ENCODE data around the gene ATXN7.
A peak's percentile ranks its signal among the peaks of the same experiment; 100 is the strongest.

ATXN7 gene

DNA sequence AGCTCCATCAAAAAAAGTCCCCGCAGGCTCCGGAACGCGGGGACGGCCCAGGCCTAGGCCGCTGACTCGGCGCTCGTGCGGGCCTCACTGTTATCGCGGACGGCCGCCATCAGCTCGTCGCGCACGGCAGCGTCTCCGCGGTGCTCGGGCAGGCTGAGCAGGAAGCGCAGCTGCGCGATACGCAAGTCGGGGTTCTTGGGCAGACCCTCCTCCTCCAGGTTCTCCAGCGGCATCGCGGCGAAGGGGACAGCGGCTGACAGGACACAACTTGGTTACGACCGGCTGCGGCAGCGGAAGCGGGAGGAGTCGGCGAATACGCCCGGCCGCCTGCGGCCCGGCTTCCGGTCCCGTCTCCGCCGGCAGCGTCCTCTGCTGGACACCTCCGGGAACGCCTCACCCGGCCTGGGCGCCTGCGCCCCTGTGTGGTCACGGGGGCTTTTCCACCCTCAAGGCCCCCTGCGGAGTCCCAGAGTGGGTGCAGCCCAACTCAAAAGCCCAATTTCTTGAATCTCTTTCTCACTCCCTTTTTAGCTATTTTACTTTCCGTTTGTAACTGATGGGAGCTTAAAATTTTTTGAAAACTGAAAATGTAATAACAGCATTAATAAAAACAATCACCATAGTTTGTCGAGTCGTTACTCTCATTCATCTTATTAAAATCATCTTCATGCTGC lies 159.7 kb downstream of the ATXN7 start, which contains the start of gene PSMD6:
TSS of gene PSMD6 (minus strand) at position 308 of the 674 bp plus-strand sequence. CDS start at position 233, 75 bp downstream.
- H3K9ac ChIP-seq (ENCODE audit: low read depth in 1 of 2, low read length in 2 of 2) = peak within 1 kb of the TSS; percentile 92 to 94
- H3K27me3 ChIP-seq (ENCODE audit: control insufficient read depth in 2 of 2, insufficient read depth in 2 of 2, low read length in 2 of 2) = peaks cover 0 to 5% of the 10 kb centered on the region in 2 donors
- no peaks in the 10 kb centered on the region for H3K9me3 ChIP-seq (ENCODE audit: control insufficient read depth in 2 of 2, low read length in 2 of 2)
- H3K4me1 ChIP-seq (ENCODE audit: control insufficient read depth in 2 of 2, insufficient read depth in 2 of 2, low read length in 2 of 2) = peaks cover 8 to 9% of the 10 kb centered on the region in 2 donors
- peak within 1 kb of the TSS; percentile 81 to 84 for H3K27ac ChIP-seq (ENCODE audit: low read depth in 2 of 2, low read length in 2 of 2)
- peak within 1 kb of the TSS; percentile 92 to 96 for H3K4me3 ChIP-seq (ENCODE audit: low read length in 2 of 2)
- peaks cover 6 to 17% of the 10 kb centered on the region in 2 donors for H3K36me3 ChIP-seq (ENCODE audit: control insufficient read depth in 2 of 2, insufficient read depth in 2 of 2, low read length in 2 of 2)

DNA sequence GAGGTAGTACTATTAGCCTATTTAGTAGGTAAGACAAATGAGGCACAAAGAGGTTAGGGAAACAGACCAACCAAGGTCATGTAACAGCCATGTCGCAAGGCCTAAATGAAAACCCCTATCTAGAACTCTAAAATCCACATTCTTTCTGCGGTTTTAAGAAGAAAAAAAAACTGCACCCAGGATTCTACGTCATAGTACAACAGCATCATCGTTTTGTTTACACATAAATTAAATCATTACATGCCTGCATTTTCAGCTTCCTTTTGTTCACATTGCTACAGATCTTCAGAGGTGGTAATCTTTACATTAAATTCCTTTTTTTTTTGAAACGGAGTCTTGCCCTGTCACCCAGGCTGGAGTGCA lies 160.2 kb downstream of the ATXN7 start:
- peak overlapping the region; percentile 92 to 96 for H3K4me3 ChIP-seq (ENCODE audit: low read length in 2 of 2)
- H3K27ac ChIP-seq (ENCODE audit: low read depth in 2 of 2, low read length in 2 of 2) = no peak overlapping the region
- peaks cover 0 to 5% of the 10 kb centered on the region in 2 donors for H3K27me3 ChIP-seq (ENCODE audit: control insufficient read depth in 2 of 2, insufficient read depth in 2 of 2, low read length in 2 of 2)
- peaks cover 1 to 11% of the 10 kb centered on the region in 2 donors for H3K36me3 ChIP-seq (ENCODE audit: control insufficient read depth in 2 of 2, insufficient read depth in 2 of 2, low read length in 2 of 2)
- H3K9ac ChIP-seq (ENCODE audit: low read depth in 1 of 2, low read length in 2 of 2) = peak overlapping the region in 1 of 2 donors; percentile 94
- H3K9me3 ChIP-seq (ENCODE audit: control insufficient read depth in 2 of 2, low read length in 2 of 2) = no peaks in the 10 kb centered on the region
- H3K4me1 ChIP-seq (ENCODE audit: control insufficient read depth in 2 of 2, insufficient read depth in 2 of 2, low read length in 2 of 2) = peaks cover 8 to 9% of the 10 kb centered on the region in 2 donors

DNA sequence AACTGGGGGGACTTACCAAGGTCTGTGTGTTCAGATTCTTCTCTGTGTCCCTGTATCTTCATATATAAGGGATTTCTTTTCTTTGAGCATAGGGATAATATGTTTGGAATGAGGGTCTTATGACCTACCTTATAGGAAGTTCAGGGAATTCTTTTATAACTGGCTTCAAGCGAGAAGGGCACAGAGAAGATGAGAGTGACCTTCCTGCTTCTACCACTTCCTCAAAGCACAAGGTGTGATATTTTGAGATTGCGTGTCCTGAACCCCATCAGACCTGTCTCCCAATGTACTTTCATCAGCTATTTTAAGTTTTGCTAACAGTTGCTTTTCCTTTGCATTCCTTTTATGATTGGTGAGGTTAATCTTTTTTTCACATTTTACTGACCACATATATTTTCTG lies 162.7 kb downstream of the ATXN7 start:
- Histone ChIP-seq H3K4me3 (ENCODE audit: low read length in 2 of 2) (no peak overlapping the region), H3K27me3 (ENCODE audit: control insufficient read depth in 2 of 2, insufficient read depth in 2 of 2, low read length in 2 of 2) (peaks cover 2 to 12% of the 10 kb centered on the region in 2 donors), H3K9me3 (ENCODE audit: control insufficient read depth in 2 of 2, low read length in 2 of 2) (no peaks in the 10 kb centered on the region), H3K27ac (ENCODE audit: low read depth in 2 of 2, low read length in 2 of 2) (no peak overlapping the region), H3K9ac (ENCODE audit: low read depth in 1 of 2, low read length in 2 of 2) (no peak overlapping the region), H3K4me1 (ENCODE audit: control insufficient read depth in 2 of 2, insufficient read depth in 2 of 2, low read length in 2 of 2) (peaks cover 11 to 12% of the 10 kb centered on the region in 2 donors), H3K36me3 (ENCODE audit: control insufficient read depth in 2 of 2, insufficient read depth in 2 of 2, low read length in 2 of 2) (peaks cover 0 to 1% of the 10 kb centered on the region in 2 donors)

- H3K27me3 ChIP-seq (ENCODE audit: control insufficient read depth in 2 of 2, insufficient read depth in 2 of 2, low read length in 2 of 2) = peaks cover 2 to 12% of the 10 kb centered on the region in 2 donors
- no peaks in the 10 kb centered on the region for H3K36me3 ChIP-seq (ENCODE audit: control insufficient read depth in 2 of 2, insufficient read depth in 2 of 2, low read length in 2 of 2)
- H3K9ac ChIP-seq (ENCODE audit: low read depth in 1 of 2, low read length in 2 of 2) = no peak overlapping the region
- no peaks in the 10 kb centered on the region for H3K9me3 ChIP-seq (ENCODE audit: control insufficient read depth in 2 of 2, low read length in 2 of 2)
- H3K4me1 ChIP-seq (ENCODE audit: control insufficient read depth in 2 of 2, insufficient read depth in 2 of 2, low read length in 2 of 2) = peaks cover 3 to 6% of the 10 kb centered on the region in 2 donors
- no peak overlapping the region for H3K4me3 ChIP-seq (ENCODE audit: low read length in 2 of 2)
- H3K27ac ChIP-seq (ENCODE audit: low read depth in 2 of 2, low read length in 2 of 2) = no peak overlapping the region
Observed at GRCh38 chr3:64027658-64028057, 164.0 kb downstream of the ATXN7 start.

DNA sequence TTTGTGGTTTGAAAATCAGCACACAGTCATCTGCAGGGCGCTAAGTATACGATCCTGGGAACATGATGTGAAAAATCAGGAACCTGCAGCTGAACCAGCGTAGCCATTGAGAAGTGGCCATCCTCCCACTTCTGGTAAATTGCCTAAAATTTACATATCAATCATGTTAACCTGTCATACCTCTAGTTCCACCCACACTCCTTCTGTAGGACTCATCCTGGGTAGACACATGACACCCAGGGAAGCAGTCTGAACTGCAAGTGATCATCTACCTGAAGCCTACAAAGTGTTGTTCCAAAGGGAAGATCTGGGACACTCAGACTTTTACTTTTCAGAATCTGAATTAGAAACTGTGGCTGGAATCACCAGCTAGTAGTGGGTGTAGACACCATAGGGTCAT lies 165.1 kb downstream of the ATXN7 start:
- H3K4me3 ChIP-seq (ENCODE audit: low read length in 2 of 2) = no peak overlapping the region
- no peaks in the 10 kb centered on the region for H3K9me3 ChIP-seq (ENCODE audit: control insufficient read depth in 2 of 2, low read length in 2 of 2)
- H3K4me1 ChIP-seq (ENCODE audit: control insufficient read depth in 2 of 2, insufficient read depth in 2 of 2, low read length in 2 of 2) = peaks cover 3 to 5% of the 10 kb centered on the region in 2 donors
- H3K27me3 ChIP-seq (ENCODE audit: control insufficient read depth in 2 of 2, insufficient read depth in 2 of 2, low read length in 2 of 2) = peaks cover 2 to 12% of the 10 kb centered on the region in 2 donors
- H3K36me3 ChIP-seq (ENCODE audit: control insufficient read depth in 2 of 2, insufficient read depth in 2 of 2, low read length in 2 of 2) = no peaks in the 10 kb centered on the region
- no peak overlapping the region for H3K9ac ChIP-seq (ENCODE audit: low read depth in 1 of 2, low read length in 2 of 2)
- no peak overlapping the region for H3K27ac ChIP-seq (ENCODE audit: low read depth in 2 of 2, low read length in 2 of 2)

GRCh38 chr3:64029287-64029686 lies 165.6 kb downstream of the ATXN7 start:
- Histone ChIP-seq H3K9ac (ENCODE audit: low read depth in 1 of 2, low read length in 2 of 2) (no peak overlapping the region), H3K36me3 (ENCODE audit: control insufficient read depth in 2 of 2, insufficient read depth in 2 of 2, low read length in 2 of 2) (no peaks in the 10 kb centered on the region), H3K27me3 (ENCODE audit: control insufficient read depth in 2 of 2, insufficient read depth in 2 of 2, low read length in 2 of 2) (peaks cover 2 to 12% of the 10 kb centered on the region in 2 donors), H3K4me1 (ENCODE audit: control insufficient read depth in 2 of 2, insufficient read depth in 2 of 2, low read length in 2 of 2) (peaks cover 3 to 5% of the 10 kb centered on the region in 2 donors), H3K27ac (ENCODE audit: low read depth in 2 of 2, low read length in 2 of 2) (no peak overlapping the region), H3K4me3 (ENCODE audit: low read length in 2 of 2) (no peak overlapping the region), H3K9me3 (ENCODE audit: control insufficient read depth in 2 of 2, low read length in 2 of 2) (no peaks in the 10 kb centered on the region)

- H3K4me3 ChIP-seq (ENCODE audit: low read length in 2 of 2) = peak overlapping the region; percentile 52 to 67
- peaks cover 2 to 12% of the 10 kb centered on the region in 2 donors for H3K27me3 ChIP-seq (ENCODE audit: control insufficient read depth in 2 of 2, insufficient read depth in 2 of 2, low read length in 2 of 2)
- H3K9ac ChIP-seq (ENCODE audit: low read depth in 1 of 2, low read length in 2 of 2) = peak overlapping the region in 1 of 2 donors; percentile 5
- H3K9me3 ChIP-seq (ENCODE audit: control insufficient read depth in 2 of 2, low read length in 2 of 2) = no peaks in the 10 kb centered on the region
- H3K4me1 ChIP-seq (ENCODE audit: control insufficient read depth in 2 of 2, insufficient read depth in 2 of 2, low read length in 2 of 2) = peaks cover 3 to 5% of the 10 kb centered on the region in 2 donors
- H3K36me3 ChIP-seq (ENCODE audit: control insufficient read depth in 2 of 2, insufficient read depth in 2 of 2, low read length in 2 of 2) = no peaks in the 10 kb centered on the region
- no peak overlapping the region for H3K27ac ChIP-seq (ENCODE audit: low read depth in 2 of 2, low read length in 2 of 2)
Observed at GRCh38 chr3:64030741-64031140, 167.1 kb downstream of the ATXN7 start.

DNA sequence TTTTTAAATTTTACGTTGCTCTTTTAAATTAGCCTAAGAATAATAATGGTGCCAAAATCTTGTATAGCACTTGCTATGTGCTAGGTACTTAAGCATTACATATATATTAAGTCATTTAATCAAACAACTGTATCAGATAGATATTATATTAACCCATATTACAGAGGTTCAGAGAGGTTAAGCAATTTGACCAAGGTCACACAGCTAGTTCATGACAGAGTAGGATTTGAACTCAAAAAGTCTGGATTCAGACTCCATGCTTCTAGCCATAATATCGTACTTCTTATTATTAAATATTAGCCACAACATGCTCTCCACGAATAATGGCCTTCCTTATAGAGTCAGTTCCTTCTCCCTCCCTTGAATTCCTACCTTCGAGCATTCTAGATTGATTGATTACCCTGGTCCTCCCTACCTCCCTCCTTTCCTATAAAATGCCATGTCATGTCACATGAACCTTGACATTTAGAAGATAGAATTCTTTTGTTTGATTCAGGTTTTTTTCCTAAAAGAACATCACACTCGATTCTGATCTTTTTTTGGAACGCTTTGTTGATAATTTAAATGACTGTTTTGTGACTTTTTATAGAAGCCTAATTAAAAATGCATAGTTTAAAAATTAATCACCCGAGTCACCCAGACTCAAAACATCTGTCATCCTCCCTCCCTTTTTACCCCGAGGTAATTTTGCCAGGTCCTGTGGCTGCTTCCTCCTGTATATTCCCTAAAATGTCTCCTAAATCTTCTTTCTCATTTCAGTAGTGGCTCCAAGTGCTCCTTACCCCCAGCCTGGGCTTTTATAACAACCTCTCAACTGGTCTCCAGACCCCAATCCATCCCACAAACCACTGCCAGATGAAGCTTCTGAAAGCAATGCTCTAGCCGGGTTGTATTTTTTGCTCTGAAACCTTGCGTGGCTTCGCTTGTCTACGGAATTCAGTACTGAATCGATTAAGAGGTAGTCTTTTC lies 168.2 kb downstream of the ATXN7 start:
- H3K36me3 ChIP-seq (ENCODE audit: control insufficient read depth in 2 of 2, insufficient read depth in 2 of 2, low read length in 2 of 2) = no peaks in the 10 kb centered on the region
- H3K27ac ChIP-seq (ENCODE audit: low read depth in 2 of 2, low read length in 2 of 2) = no peak overlapping the region

DNA sequence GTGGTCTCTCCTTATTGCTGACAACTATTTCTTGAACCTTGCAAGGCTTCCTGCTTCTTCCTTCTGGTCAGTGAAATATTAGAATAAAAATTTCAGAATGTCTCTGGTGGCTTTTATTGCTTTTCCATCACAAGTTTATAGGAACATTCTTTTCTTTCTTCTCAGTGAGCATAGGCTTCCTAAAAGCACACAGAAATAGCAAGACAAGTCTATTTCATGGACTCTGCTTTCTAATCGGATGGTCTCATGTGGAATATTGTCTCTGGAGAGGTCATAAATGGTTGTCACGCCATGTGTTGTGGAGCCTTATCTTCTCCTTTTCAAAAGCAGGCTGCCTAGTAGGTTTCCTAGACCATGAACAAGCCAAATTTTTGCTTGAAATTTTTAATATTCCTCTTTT lies 169.4 kb downstream of the ATXN7 start:
- Histone ChIP-seq H3K4me3 (ENCODE audit: low read length in 2 of 2) (no peak overlapping the region), H3K4me1 (ENCODE audit: control insufficient read depth in 2 of 2, insufficient read depth in 2 of 2, low read length in 2 of 2) (peaks cover 3 to 5% of the 10 kb centered on the region in 2 donors), H3K27me3 (ENCODE audit: control insufficient read depth in 2 of 2, insufficient read depth in 2 of 2, low read length in 2 of 2) (peaks cover 2 to 8% of the 10 kb centered on the region in 2 donors), H3K36me3 (ENCODE audit: control insufficient read depth in 2 of 2, insufficient read depth in 2 of 2, low read length in 2 of 2) (no peaks in the 10 kb centered on the region), H3K9me3 (ENCODE audit: control insufficient read depth in 2 of 2, low read length in 2 of 2) (no peaks in the 10 kb centered on the region), H3K27ac (ENCODE audit: low read depth in 2 of 2, low read length in 2 of 2) (no peak overlapping the region), H3K9ac (ENCODE audit: low read depth in 1 of 2, low read length in 2 of 2) (no peak overlapping the region)

More for the DNA sequence above, 168.2 kb downstream of the ATXN7 start:
- Histone ChIP-seq H3K9me3 (ENCODE audit: control insufficient read depth in 2 of 2, low read length in 2 of 2) (no peaks in the 10 kb centered on the region), H3K4me3 (ENCODE audit: low read length in 2 of 2) (no peak overlapping the region), H3K9ac (ENCODE audit: low read depth in 1 of 2, low read length in 2 of 2) (no peak overlapping the region), H3K4me1 (ENCODE audit: control insufficient read depth in 2 of 2, insufficient read depth in 2 of 2, low read length in 2 of 2) (peaks cover 3 to 5% of the 10 kb centered on the region in 2 donors), H3K27me3 (ENCODE audit: control insufficient read depth in 2 of 2, insufficient read depth in 2 of 2, low read length in 2 of 2) (peaks cover 2 to 12% of the 10 kb centered on the region in 2 donors)

- Histone ChIP-seq H3K9ac (ENCODE audit: low read depth in 1 of 2, low read length in 2 of 2) (no peak overlapping the region), H3K36me3 (ENCODE audit: control insufficient read depth in 2 of 2, insufficient read depth in 2 of 2, low read length in 2 of 2) (no peaks in the 10 kb centered on the region), H3K4me1 (ENCODE audit: control insufficient read depth in 2 of 2, insufficient read depth in 2 of 2, low read length in 2 of 2) (no peaks in the 10 kb centered on the region), H3K27ac (ENCODE audit: low read depth in 2 of 2, low read length in 2 of 2) (no peak overlapping the region), H3K27me3 (ENCODE audit: control insufficient read depth in 2 of 2, insufficient read depth in 2 of 2, low read length in 2 of 2) (peaks cover 0 to 3% of the 10 kb centered on the region in 2 donors), H3K4me3 (ENCODE audit: low read length in 2 of 2) (no peak overlapping the region), H3K9me3 (ENCODE audit: control insufficient read depth in 2 of 2, low read length in 2 of 2) (no peaks in the 10 kb centered on the region)
Observed at GRCh38 chr3:64037084-64037483, 173.4 kb downstream of the ATXN7 start.
